NCI-H1105 (cell line): ENCODE measurements around the gene SPARCL1.
"Not testable (repeated sequence)": the region's sequence is repeated elsewhere in the genome, so short reads cannot be mapped to it uniquely, and the experiment has no call there.

Source experiments
- DNase-seq: peaks from one replicate; lab custom pipeline; 2025; lab: John Stamatoyannopoulos, UW

The SPARCL1 gene

GRCh38 chr4:87444741-87445140, 84.4 kb downstream of the SPARCL1 start:
- DNase-seq: no peak

- DNase-seq: no peak
Measured at GRCh38 chr4:87442889-87443288, 86.3 kb downstream of the SPARCL1 start.

GRCh38 chr4:87433342-87433741, 95.8 kb downstream of the SPARCL1 start:
- DNase-seq: no peak

GRCh38 chr4:87430038-87430437, 99.1 kb downstream of the SPARCL1 start:
- no peak for DNase-seq

GRCh38 chr4:87428979-87429378, 100.2 kb downstream of the SPARCL1 start:
- no peak for DNase-seq

DNA sequence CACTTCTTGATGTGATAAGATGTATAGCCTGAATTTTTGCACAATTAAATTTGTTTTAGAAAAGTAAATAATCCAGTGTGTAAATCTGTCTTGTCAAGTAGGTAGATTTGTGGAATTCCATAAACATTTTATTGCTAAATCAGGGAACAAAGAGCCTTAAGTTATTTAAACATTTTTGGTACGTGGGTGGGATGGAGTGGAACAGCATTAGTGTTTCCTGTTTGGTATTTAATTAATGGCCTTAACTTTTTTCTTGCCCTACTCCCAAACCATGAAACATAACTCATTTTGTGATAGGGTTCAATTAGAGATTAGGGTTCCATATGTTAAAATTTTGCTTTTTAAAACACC, 101.7 kb downstream of the SPARCL1 start:
- DNase-seq: no peak

DNA sequence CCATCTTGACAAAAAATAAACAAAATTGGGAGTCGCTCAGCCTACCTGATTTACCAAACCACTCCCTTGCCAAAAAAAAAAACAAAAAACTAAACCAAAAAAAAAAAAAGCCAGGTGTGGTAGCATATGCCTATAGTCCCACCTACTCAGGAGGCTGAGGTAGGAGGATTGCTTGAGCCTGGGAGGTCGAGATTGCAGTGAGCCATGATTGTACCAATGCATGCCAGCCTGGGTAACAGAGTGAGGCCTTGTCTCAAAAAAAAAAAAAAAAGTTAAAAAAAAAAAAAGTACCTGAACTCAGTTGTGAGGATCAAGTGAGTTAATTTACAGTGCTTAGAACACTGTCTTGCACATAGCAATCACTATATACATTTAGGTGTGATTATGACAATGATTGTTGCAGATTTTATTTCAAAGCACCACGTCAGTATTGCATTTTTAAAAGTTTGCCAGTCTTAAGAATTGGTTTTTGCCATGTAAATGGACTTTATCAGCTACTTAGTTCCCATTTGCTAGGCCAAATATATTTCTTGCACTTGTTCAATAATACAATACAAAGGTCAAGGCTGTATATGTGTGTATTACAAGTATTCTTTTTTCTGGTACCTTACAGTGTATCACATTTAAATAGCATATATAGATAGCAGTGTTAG, 102.2 kb downstream of the SPARCL1 start:
- DNase-seq: no peak

GRCh38 chr4:87425711-87426110, 103.5 kb downstream of the SPARCL1 start:
- no peak for DNase-seq

- DNase-seq: not testable (repeated sequence)
Measured at GRCh38 chr4:87424099-87424543, 105.1 kb downstream of the SPARCL1 start.
